ENCODE data around the gene SLC1A1. TPM values are rescaled to one million over a fixed set of nuclear protein-coding genes. Genes with fewer than 3 reads are reported as not detected.

The SLC1A1 gene
- total RNA-seq, 1 experiment from 2014 or later, result 8.5 TPM

DNA sequence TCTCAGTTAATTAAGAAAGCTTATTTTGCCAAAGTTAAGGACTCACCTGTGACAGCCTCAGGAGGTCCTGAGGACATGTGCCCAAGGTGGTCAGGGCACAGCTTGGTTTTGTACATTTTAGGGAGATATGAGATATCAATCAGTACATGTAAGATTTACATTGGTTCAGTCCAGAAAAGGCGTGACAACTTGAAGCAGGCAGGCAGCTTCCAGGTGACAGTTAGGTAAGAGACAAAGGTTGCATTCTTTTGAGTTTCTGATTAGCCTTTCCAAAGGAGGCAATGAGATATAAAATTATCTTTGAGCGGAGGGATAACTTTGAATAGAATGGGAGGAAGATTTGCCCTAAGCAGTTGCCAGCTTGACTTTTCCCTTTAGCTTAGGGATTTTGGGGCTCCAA is 47.8 kb downstream of the SLC1A1 start:
- Mint-ChIP-seq H3K36me3 (peaks cover 21% of the 10 kb centered on the region), H3K4me3 (no peak overlapping the region), H3K4me1 (peaks cover 22% of the 10 kb centered on the region), H3K27ac (no peak overlapping the region), H3K27me3 (ENCODE audit: low read depth) (no peaks in the 10 kb centered on the region; the same call in 1 of the 2 replicates), H3K9me3 (peaks cover 19% of the 10 kb centered on the region)
- TF ChIP-seq ESRRA (CRISPR knock-in tag; IDR thresholded peaks at IDR 0.05; ENCODE audit: borderline replicate concordance) (no peak), GTF2I (CRISPR knock-in tag; conservative IDR thresholded peaks at IDR 0.05) (no peak), NR3C1 (CRISPR knock-in tag; conservative IDR thresholded peaks at IDR 0.05; ENCODE audit: low read depth) (no peak), ATF1 (CRISPR knock-in tag; IDR thresholded peaks at IDR 0.05) (no peak), ZNF396 (CRISPR knock-in tag; IDR thresholded peaks at IDR 0.05; ENCODE audit: borderline replicate concordance) (no peak)
- TF ChIP-seq, protein P1, sequence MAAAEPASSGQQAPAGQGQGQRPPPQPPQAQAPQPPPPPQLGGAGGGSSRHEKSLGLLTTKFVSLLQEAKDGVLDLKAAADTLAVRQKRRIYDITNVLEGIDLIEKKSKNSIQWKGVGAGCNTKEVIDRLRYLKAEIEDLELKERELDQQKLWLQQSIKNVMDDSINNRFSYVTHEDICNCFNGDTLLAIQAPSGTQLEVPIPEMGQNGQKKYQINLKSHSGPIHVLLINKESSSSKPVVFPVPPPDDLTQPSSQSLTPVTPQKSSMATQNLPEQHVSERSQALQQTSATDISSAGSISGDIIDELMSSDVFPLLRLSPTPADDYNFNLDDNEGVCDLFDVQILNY (CRISPR knock-in tag; IDR thresholded peaks at IDR 0.05), result no peak
- TF ChIP-seq, protein P2, sequence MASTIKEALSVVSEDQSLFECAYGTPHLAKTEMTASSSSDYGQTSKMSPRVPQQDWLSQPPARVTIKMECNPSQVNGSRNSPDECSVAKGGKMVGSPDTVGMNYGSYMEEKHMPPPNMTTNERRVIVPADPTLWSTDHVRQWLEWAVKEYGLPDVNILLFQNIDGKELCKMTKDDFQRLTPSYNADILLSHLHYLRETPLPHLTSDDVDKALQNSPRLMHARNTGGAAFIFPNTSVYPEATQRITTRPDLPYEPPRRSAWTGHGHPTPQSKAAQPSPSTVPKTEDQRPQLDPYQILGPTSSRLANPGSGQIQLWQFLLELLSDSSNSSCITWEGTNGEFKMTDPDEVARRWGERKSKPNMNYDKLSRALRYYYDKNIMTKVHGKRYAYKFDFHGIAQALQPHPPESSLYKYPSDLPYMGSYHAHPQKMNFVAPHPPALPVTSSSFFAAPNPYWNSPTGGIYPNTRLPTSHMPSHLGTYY (CRISPR knock-in tag; IDR thresholded peaks at IDR 0.05), result no peak
- ChIA-PET POLR2A (interaction anchor here (0.6 kb wide), 1 partner anchor 962 kb away, joined by 3 read pairs; no protein-coding TSS in a partner anchor), CTCF (interaction anchor here (1.0 to 1.6 kb wide), 3 partner anchors 11 to 151 kb away, joined by 3 to 7 read pairs (median 4); no protein-coding TSS in a partner anchor)
- ATAC-seq, result no peak
- DNase-seq (ENCODE audit: low spot score), result no peak

DNA sequence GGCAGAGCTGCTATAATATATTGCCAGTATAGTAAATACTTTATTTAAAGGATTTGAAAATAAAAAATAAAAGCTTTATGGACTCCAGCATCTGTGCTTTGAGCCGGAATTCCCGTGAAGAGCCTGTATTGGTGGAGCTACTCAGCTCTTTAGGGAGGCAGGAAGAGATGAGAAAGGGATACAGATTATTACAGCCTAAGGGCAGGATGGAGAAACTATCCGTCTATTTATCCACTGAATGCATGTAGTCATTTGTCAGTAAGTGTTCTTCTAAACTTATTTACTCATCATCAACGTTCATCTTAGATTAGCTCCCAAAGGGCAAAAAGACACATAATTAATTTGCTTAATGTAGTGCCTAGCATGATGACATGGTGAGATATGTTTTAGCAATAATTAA is 48.4 kb downstream of the SLC1A1 start:
- Mint-ChIP-seq H3K27ac (no peak overlapping the region), H3K4me1 (peaks cover 22% of the 10 kb centered on the region), H3K36me3 (peaks cover 21% of the 10 kb centered on the region), H3K9me3 (peaks cover 18% of the 10 kb centered on the region), H3K27me3 (ENCODE audit: low read depth) (no peaks in the 10 kb centered on the region; the same call in 1 of the 2 replicates), H3K4me3 (no peak overlapping the region)
- ATAC-seq (no peak), DNase-seq (ENCODE audit: low spot score) (no peak)
- POLR2A ChIA-PET, result interaction anchor here (0.6 kb wide), 1 partner anchor 961 kb away, joined by 3 read pairs; no protein-coding TSS in a partner anchor
- CTCF ChIA-PET, result interaction anchor here (1.0 to 1.6 kb wide), 3 partner anchors 11 to 152 kb away, joined by 3 to 7 read pairs (median 4); no protein-coding TSS in a partner anchor
- TF ChIP-seq, protein P1 (CRISPR knock-in tag; IDR thresholded peaks at IDR 0.05), result no peak
- TF ChIP-seq, protein P3, sequence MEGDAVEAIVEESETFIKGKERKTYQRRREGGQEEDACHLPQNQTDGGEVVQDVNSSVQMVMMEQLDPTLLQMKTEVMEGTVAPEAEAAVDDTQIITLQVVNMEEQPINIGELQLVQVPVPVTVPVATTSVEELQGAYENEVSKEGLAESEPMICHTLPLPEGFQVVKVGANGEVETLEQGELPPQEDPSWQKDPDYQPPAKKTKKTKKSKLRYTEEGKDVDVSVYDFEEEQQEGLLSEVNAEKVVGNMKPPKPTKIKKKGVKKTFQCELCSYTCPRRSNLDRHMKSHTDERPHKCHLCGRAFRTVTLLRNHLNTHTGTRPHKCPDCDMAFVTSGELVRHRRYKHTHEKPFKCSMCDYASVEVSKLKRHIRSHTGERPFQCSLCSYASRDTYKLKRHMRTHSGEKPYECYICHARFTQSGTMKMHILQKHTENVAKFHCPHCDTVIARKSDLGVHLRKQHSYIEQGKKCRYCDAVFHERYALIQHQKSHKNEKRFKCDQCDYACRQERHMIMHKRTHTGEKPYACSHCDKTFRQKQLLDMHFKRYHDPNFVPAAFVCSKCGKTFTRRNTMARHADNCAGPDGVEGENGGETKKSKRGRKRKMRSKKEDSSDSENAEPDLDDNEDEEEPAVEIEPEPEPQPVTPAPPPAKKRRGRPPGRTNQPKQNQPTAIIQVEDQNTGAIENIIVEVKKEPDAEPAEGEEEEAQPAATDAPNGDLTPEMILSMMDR (IDR thresholded peaks at IDR 0.05), result no peak
- TF ChIP-seq RELA (CRISPR knock-in tag; IDR thresholded peaks at IDR 0.05; ENCODE audit: borderline replicate concordance), result no peak
- TF ChIP-seq SMAD3 (CRISPR knock-in tag; IDR thresholded peaks at IDR 0.05; ENCODE audit: borderline replicate concordance), result no peak
- no peak for TF ChIP-seq JAZF1 (CRISPR knock-in tag; IDR thresholded peaks at IDR 0.05)
- TF ChIP-seq, protein P4, sequence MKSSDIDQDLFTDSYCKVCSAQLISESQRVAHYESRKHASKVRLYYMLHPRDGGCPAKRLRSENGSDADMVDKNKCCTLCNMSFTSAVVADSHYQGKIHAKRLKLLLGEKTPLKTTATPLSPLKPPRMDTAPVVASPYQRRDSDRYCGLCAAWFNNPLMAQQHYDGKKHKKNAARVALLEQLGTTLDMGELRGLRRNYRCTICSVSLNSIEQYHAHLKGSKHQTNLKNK (CRISPR knock-in tag; IDR thresholded peaks at IDR 0.05), result no peak
- TF ChIP-seq TCF7 (CRISPR knock-in tag; IDR thresholded peaks at IDR 0.05; ENCODE audit: low read depth), result no peak
- TF ChIP-seq, protein P5, sequence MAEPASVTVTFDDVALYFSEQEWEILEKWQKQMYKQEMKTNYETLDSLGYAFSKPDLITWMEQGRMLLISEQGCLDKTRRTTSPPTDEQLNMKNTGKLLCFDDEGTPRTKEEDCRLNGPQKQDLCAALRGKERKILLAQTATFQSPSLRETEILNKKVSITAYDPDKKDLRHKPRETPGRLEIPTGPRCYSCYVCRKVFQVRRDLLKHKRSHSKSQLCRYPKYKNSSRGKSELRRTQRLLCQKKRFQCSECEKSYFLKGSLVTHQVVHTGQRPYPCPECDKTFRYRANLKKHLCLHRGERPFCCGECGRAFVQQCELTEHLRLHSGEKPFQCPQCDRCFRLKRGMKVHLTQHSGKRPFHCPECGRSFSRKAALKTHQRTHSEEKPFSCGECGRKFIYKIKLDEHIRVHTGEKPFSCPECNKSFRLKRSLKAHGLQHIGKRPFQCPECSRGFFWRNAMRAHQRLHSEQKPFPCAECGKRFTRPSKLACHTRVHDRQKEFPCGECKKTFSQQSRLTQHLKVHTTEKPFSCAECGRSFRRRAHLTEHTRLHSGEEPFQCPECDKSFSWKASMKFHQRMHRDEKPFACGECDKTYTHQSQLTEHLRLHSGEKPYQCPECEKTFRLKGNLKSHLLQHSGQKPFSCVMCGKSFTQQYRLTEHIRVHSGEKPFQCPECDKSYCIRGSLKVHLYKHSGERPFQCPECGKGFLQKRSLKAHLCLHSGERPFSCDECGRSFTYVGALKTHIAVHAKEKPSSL (CRISPR knock-in tag; conservative IDR thresholded peaks at IDR 0.05), result no peak
- TF ChIP-seq, protein P6, sequence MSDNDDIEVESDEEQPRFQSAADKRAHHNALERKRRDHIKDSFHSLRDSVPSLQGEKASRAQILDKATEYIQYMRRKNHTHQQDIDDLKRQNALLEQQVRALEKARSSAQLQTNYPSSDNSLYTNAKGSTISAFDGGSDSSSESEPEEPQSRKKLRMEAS (CRISPR knock-in tag; IDR thresholded peaks at IDR 0.05), result no peak
- TF ChIP-seq FOXJ3 (CRISPR knock-in tag; IDR thresholded peaks at IDR 0.05; ENCODE audit: borderline replicate concordance), result no peak
- no peak for TF ChIP-seq JUN (CRISPR knock-in tag; IDR thresholded peaks at IDR 0.05)
- TF ChIP-seq, protein P7, sequence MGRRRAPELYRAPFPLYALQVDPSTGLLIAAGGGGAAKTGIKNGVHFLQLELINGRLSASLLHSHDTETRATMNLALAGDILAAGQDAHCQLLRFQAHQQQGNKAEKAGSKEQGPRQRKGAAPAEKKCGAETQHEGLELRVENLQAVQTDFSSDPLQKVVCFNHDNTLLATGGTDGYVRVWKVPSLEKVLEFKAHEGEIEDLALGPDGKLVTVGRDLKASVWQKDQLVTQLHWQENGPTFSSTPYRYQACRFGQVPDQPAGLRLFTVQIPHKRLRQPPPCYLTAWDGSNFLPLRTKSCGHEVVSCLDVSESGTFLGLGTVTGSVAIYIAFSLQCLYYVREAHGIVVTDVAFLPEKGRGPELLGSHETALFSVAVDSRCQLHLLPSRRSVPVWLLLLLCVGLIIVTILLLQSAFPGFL (CRISPR knock-in tag; IDR thresholded peaks at IDR 0.05; ENCODE audit: borderline replicate concordance), result no peak
- TF ChIP-seq, protein P8, sequence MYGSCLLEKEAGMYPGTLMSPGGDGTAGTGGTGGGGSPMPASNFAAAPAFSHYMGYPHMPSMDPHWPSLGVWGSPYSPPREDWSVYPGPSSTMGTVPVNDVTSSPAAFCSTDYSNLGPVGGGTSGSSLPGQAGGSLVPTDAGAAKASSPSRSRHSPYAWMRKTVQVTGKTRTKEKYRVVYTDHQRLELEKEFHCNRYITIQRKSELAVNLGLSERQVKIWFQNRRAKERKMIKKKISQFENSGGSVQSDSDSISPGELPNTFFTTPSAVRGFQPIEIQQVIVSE (CRISPR knock-in tag; IDR thresholded peaks at IDR 0.05; ENCODE audit: borderline replicate concordance), result no peak
- no peak for TF ChIP-seq ZNF121 (CRISPR knock-in tag; IDR thresholded peaks at IDR 0.05)
